Measurements from ENCODE around the gene METTL27.

- TF ChIP-seq POLR2A (IDR thresholded peaks at IDR 0.05; ENCODE audit: low read depth, low read length) (no peak), POLR2AphosphoS5 (IDR thresholded peaks at IDR 0.05; ENCODE audit: low read depth, low read length) (no peak), TAF1 (IDR thresholded peaks at IDR 0.05; ENCODE audit: low read depth, low read length) (no peak), PAX5 (IDR thresholded peaks at IDR 0.05; ENCODE audit: insufficient read depth, low read length, severe bottlenecking) (no peak)
Measured at GRCh38 chr7:73815436-73815835, 26.9 kb downstream of the METTL27 start.

Measured in GM12891 (cell line).